ENCODE results near the gene RHBDF2.

RHBDF2 gene

DNA sequence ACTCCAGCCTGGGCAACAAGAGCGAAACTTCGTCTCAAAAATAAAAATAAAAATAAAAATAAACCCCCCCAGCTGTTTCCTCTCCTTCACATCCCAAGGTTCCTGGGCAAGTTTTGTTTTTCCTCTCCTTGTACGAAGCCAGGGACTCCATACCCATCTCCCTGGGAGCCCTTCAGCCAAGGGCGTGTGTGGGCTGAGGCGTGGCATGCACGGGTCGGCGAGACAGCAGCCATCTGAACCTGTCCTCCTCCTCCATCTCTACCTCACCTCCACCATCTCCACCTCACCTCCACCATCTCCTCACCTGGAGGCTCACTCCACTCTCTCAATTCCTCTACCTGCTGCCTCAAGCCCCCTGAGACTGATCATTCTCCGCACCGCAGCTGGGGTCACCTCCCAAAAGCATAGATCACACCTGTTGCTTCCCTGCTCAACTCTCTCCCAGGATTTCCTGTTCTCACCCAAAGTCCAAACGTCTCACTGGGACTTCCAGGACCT is 16.9 kb downstream of the RHBDF2 start:
- Histone ChIP-seq H3K4me1 (ENCODE audit: control insufficient read depth, insufficient read depth, low read length) (no peaks in the 10 kb centered on the region), H3K36me3 (ENCODE audit: control insufficient read depth, insufficient read depth, low read length) (no peaks in the 10 kb centered on the region), H3K27ac (ENCODE audit: low read depth, low read length) (no peak overlapping the region), H3K4me3 (ENCODE audit: low read depth, low read length) (no peak overlapping the region), H3K9me3 (ENCODE audit: control insufficient read depth, insufficient read depth, low read length) (no peaks in the 10 kb centered on the region), H3K27me3 (ENCODE audit: control insufficient read depth, insufficient read depth, low read length) (no peaks in the 10 kb centered on the region), H3K9ac (ENCODE audit: low read depth, low read length) (no peak overlapping the region)

DNA sequence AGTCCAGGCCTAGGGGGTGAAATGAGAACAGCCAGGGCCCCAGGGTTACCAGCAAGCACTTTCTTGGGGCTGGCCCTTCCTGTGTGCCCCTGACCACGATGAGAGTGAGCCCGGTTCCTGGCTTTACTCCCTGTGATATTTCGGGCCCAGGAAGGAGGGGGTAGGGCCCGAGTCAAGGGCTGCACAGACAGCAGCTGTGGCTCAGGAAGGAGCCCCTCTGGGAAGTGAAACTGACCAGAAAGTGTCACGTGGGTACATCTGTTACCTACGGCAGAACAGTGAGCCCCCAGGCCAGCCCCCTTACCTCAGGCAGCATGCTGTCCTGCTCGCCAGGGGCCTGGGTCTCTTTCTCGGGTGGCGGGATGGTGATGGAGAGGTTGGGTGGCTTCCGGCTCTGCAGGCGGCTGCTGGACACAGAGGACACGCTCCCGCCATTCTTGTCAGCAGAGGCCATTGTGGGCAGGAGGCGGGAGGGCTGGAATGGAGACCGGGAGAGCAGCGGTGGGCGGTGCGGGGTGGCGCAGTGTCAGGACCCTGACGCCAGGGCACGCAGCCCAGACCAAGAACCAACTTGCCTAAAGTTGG is 20.1 kb downstream of the RHBDF2 start:
- no peaks in the 10 kb centered on the region for H3K27me3 ChIP-seq (ENCODE audit: control insufficient read depth, insufficient read depth, low read length)
- H3K9ac ChIP-seq (ENCODE audit: low read depth, low read length) = no peak overlapping the region
- no peaks in the 10 kb centered on the region for H3K36me3 ChIP-seq (ENCODE audit: control insufficient read depth, insufficient read depth, low read length)
- H3K4me1 ChIP-seq (ENCODE audit: control insufficient read depth, insufficient read depth, low read length) = no peaks in the 10 kb centered on the region
- no peak overlapping the region for H3K4me3 ChIP-seq (ENCODE audit: low read depth, low read length)
- H3K27ac ChIP-seq (ENCODE audit: low read depth, low read length) = no peak overlapping the region
- no peaks in the 10 kb centered on the region for H3K9me3 ChIP-seq (ENCODE audit: control insufficient read depth, insufficient read depth, low read length)

GRCh38 chr17:76480632-76481031 is 20.6 kb downstream of the RHBDF2 start:
- Histone ChIP-seq H3K9me3 (ENCODE audit: control insufficient read depth, insufficient read depth, low read length) (no peaks in the 10 kb centered on the region), H3K27ac (ENCODE audit: low read depth, low read length) (no peak overlapping the region), H3K4me3 (ENCODE audit: low read depth, low read length) (no peak overlapping the region), H3K4me1 (ENCODE audit: control insufficient read depth, insufficient read depth, low read length) (no peaks in the 10 kb centered on the region), H3K36me3 (ENCODE audit: control insufficient read depth, insufficient read depth, low read length) (no peaks in the 10 kb centered on the region), H3K27me3 (ENCODE audit: control insufficient read depth, insufficient read depth, low read length) (no peaks in the 10 kb centered on the region), H3K9ac (ENCODE audit: low read depth, low read length) (no peak overlapping the region)

GRCh38 chr17:76479515-76480060 is 21.6 kb downstream of the RHBDF2 start:
- Histone ChIP-seq H3K27ac (ENCODE audit: low read depth, low read length) (no peak overlapping the region), H3K27me3 (ENCODE audit: control insufficient read depth, insufficient read depth, low read length) (no peaks in the 10 kb centered on the region), H3K4me3 (ENCODE audit: low read depth, low read length) (no peak overlapping the region), H3K4me1 (ENCODE audit: control insufficient read depth, insufficient read depth, low read length) (no peaks in the 10 kb centered on the region), H3K36me3 (ENCODE audit: control insufficient read depth, insufficient read depth, low read length) (peaks cover 3% of the 10 kb centered on the region; the same call in 1 of the 2 replicates), H3K9ac (ENCODE audit: low read depth, low read length) (no peak overlapping the region), H3K9me3 (ENCODE audit: control insufficient read depth, insufficient read depth, low read length) (no peaks in the 10 kb centered on the region)

GRCh38 chr17:76478730-76479514 is 22.3 kb downstream of the RHBDF2 start:
- Histone ChIP-seq H3K36me3 (ENCODE audit: control insufficient read depth, insufficient read depth, low read length) (peaks cover 3% of the 10 kb centered on the region; the same call in 1 of the 2 replicates), H3K27ac (ENCODE audit: low read depth, low read length) (no peak overlapping the region), H3K27me3 (ENCODE audit: control insufficient read depth, insufficient read depth, low read length) (no peaks in the 10 kb centered on the region), H3K4me1 (ENCODE audit: control insufficient read depth, insufficient read depth, low read length) (no peaks in the 10 kb centered on the region), H3K4me3 (ENCODE audit: low read depth, low read length) (no peak overlapping the region), H3K9ac (ENCODE audit: low read depth, low read length) (no peak overlapping the region), H3K9me3 (ENCODE audit: control insufficient read depth, insufficient read depth, low read length) (no peaks in the 10 kb centered on the region)

GRCh38 chr17:76478097-76478496 is 23.1 kb downstream of the RHBDF2 start:
- Histone ChIP-seq H3K4me1 (ENCODE audit: control insufficient read depth, insufficient read depth, low read length) (no peaks in the 10 kb centered on the region), H3K9me3 (ENCODE audit: control insufficient read depth, insufficient read depth, low read length) (no peaks in the 10 kb centered on the region), H3K36me3 (ENCODE audit: control insufficient read depth, insufficient read depth, low read length) (peaks cover 7% of the 10 kb centered on the region), H3K4me3 (ENCODE audit: low read depth, low read length) (no peak overlapping the region), H3K9ac (ENCODE audit: low read depth, low read length) (no peak overlapping the region), H3K27ac (ENCODE audit: low read depth, low read length) (no peak overlapping the region), H3K27me3 (ENCODE audit: control insufficient read depth, insufficient read depth, low read length) (no peaks in the 10 kb centered on the region)

GRCh38 chr17:76477576-76477975 is 23.6 kb downstream of the RHBDF2 start:
- Histone ChIP-seq H3K9me3 (ENCODE audit: control insufficient read depth, insufficient read depth, low read length) (no peaks in the 10 kb centered on the region), H3K27me3 (ENCODE audit: control insufficient read depth, insufficient read depth, low read length) (no peaks in the 10 kb centered on the region), H3K4me3 (ENCODE audit: low read depth, low read length) (no peak overlapping the region), H3K4me1 (ENCODE audit: control insufficient read depth, insufficient read depth, low read length) (no peaks in the 10 kb centered on the region), H3K27ac (ENCODE audit: low read depth, low read length) (no peak overlapping the region), H3K36me3 (ENCODE audit: control insufficient read depth, insufficient read depth, low read length) (peaks cover 12% of the 10 kb centered on the region), H3K9ac (ENCODE audit: low read depth, low read length) (no peak overlapping the region)

DNA sequence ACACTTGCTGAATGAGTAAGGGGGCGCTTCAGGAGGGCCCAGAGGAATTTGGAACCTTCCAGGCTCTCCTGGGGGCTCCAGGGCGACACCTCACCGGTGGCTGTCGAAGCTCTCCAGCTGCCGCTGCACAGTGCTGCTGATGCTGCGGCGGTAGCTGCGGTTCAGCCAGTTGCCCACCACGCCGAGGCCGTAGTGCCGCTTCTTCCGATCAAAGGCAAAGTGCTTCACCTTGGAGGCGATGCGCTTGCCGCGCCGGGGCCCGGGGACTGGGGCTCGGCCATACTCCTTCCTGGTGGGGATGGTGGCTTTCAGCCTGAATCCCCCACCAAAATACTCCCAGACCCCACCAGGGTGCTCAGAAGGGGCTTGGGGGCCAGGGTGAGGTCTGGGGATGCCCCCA is 24.5 kb downstream of the RHBDF2 start:
- no peaks in the 10 kb centered on the region for H3K4me1 ChIP-seq (ENCODE audit: control insufficient read depth, insufficient read depth, low read length)
- H3K4me3 ChIP-seq (ENCODE audit: low read depth, low read length) = no peak overlapping the region
- H3K9me3 ChIP-seq (ENCODE audit: control insufficient read depth, insufficient read depth, low read length) = no peaks in the 10 kb centered on the region
- no peak overlapping the region for H3K27ac ChIP-seq (ENCODE audit: low read depth, low read length)
- no peak overlapping the region for H3K9ac ChIP-seq (ENCODE audit: low read depth, low read length)
- H3K27me3 ChIP-seq (ENCODE audit: control insufficient read depth, insufficient read depth, low read length) = no peaks in the 10 kb centered on the region
- H3K36me3 ChIP-seq (ENCODE audit: control insufficient read depth, insufficient read depth, low read length) = peaks cover 19% of the 10 kb centered on the region

GRCh38 chr17:76475302-76475701 is 25.9 kb downstream of the RHBDF2 start:
- Histone ChIP-seq H3K9ac (ENCODE audit: low read depth, low read length) (no peak overlapping the region), H3K27ac (ENCODE audit: low read depth, low read length) (no peak overlapping the region), H3K4me1 (ENCODE audit: control insufficient read depth, insufficient read depth, low read length) (no peaks in the 10 kb centered on the region), H3K9me3 (ENCODE audit: control insufficient read depth, insufficient read depth, low read length) (no peaks in the 10 kb centered on the region), H3K27me3 (ENCODE audit: control insufficient read depth, insufficient read depth, low read length) (no peaks in the 10 kb centered on the region), H3K4me3 (ENCODE audit: low read depth, low read length) (no peak overlapping the region), H3K36me3 (ENCODE audit: control insufficient read depth, insufficient read depth, low read length) (peaks cover 27% of the 10 kb centered on the region)

DNA sequence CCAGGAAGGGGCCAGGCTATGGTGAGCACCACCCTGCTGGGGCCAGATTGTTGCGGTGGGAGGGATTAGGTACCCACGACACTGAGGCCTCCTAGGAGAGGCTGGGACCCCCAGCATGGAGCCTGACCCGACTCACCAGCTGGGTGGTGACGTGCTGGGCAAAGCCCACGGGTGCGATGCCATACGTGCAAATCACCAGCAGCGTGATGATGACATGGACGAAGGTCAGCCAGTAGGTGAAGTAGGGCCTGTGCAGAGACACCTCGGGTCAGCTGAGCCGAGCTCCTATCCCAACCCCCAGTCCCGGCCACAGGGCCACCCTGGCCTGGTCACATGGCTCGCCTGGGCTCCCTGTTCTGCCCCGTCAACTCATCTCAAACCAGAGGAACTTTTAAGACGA is 26.3 kb downstream of the RHBDF2 start:
- no peak overlapping the region for H3K9ac ChIP-seq (ENCODE audit: low read depth, low read length)
- H3K27me3 ChIP-seq (ENCODE audit: control insufficient read depth, insufficient read depth, low read length) = no peaks in the 10 kb centered on the region
- no peaks in the 10 kb centered on the region for H3K4me1 ChIP-seq (ENCODE audit: control insufficient read depth, insufficient read depth, low read length)
- H3K27ac ChIP-seq (ENCODE audit: low read depth, low read length) = no peak overlapping the region
- H3K9me3 ChIP-seq (ENCODE audit: control insufficient read depth, insufficient read depth, low read length) = no peaks in the 10 kb centered on the region
- peaks cover 27% of the 10 kb centered on the region for H3K36me3 ChIP-seq (ENCODE audit: control insufficient read depth, insufficient read depth, low read length)
- H3K4me3 ChIP-seq (ENCODE audit: low read depth, low read length) = no peak overlapping the region

DNA sequence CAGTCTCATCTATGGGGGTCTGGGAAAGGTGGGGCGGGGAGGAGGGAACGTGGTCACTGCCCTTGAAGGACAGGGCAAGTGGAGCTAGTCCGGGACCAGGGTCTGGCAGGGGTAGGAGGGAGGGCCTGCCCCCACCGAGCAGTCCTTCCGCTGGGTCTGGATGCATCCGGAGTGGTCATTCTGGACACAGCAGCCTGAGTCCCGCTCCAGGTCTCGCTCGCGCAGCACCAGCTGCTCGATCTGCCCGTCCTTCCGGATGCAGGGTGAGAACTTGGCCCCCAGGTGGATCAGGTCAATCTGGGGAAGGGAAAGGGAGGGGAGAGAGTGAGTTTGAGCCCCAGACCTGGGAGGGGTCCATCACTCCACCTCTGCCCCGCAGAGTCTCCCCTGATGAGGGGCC is 27.0 kb downstream of the RHBDF2 start:
- Histone ChIP-seq H3K9me3 (ENCODE audit: control insufficient read depth, insufficient read depth, low read length) (no peaks in the 10 kb centered on the region), H3K27ac (ENCODE audit: low read depth, low read length) (no peak overlapping the region), H3K4me3 (ENCODE audit: low read depth, low read length) (no peak overlapping the region), H3K27me3 (ENCODE audit: control insufficient read depth, insufficient read depth, low read length) (no peaks in the 10 kb centered on the region), H3K36me3 (ENCODE audit: control insufficient read depth, insufficient read depth, low read length) (peaks cover 27% of the 10 kb centered on the region), H3K4me1 (ENCODE audit: control insufficient read depth, insufficient read depth, low read length) (no peaks in the 10 kb centered on the region), H3K9ac (ENCODE audit: low read depth, low read length) (no peak overlapping the region)

Measured in HUES48 (cell line).